ENCODE results near the gene NLRC5. TPM values are rescaled to one million over a fixed set of nuclear protein-coding genes. Genes with fewer than 3 reads are reported as not detected.
A peak's percentile ranks its signal among the peaks of the same experiment; 100 is the strongest.

Gene NLRC5
- total and polyA plus RNA-seq, 9 of the 15 experiments (the other 6 are each of a cell fraction or from before 2014, with no cell fraction given), result 0.59 to 0.71 TPM; not detected in 7

- TF ChIP-seq RBM17 (IDR thresholded peaks at IDR 0.05; ENCODE audit: borderline replicate concordance, low read depth, low read length) (no peak), ZNF76 (CRISPR knock-in tag; IDR thresholded peaks at IDR 0.05; ENCODE audit: borderline replicate concordance) (no peak), TSHZ1 (CRISPR knock-in tag; IDR thresholded peaks at IDR 0.05) (no peak), ZNF253 (CRISPR knock-in tag; conservative IDR thresholded peaks at IDR 0.05) (no peak), MXI1 (IDR thresholded peaks at IDR 0.05; ENCODE audit: low read depth, low read length) (no peak), ZBED1 (IDR thresholded peaks at IDR 0.05) (no peak), EWSR1 (IDR thresholded peaks at IDR 0.05; ENCODE audit: borderline replicate concordance, low read depth, partially characterized antibody) (no peak), POLR2A (conservative IDR thresholded peaks at IDR 0.05) (no peak), TCF7L2 (IDR thresholded peaks at IDR 0.05; ENCODE audit: low read depth, low read length) (0 out of 2 replicates have a peak, but pooled peaks have one; percentile 46), ZNF77 (CRISPR knock-in tag; IDR thresholded peaks at IDR 0.05) (no peak), GATAD2B (IDR thresholded peaks at IDR 0.05; ENCODE audit: borderline replicate concordance) (no peak), ELF2 (CRISPR knock-in tag; IDR thresholded peaks at IDR 0.05) (no peak), STAT6 (CRISPR knock-in tag; IDR thresholded peaks at IDR 0.05) (no peak), L3MBTL2 (IDR thresholded peaks at IDR 0.05) (peak; percentile 88), ZNF444 (CRISPR knock-in tag; IDR thresholded peaks at IDR 0.05) (no peak), CHAMP1 (IDR thresholded peaks at IDR 0.05) (no peak), ZFP36 (IDR thresholded peaks at IDR 0.05; ENCODE audit: low read depth, low read length, partially characterized antibody) (no peak), SRSF7 (optimal IDR thresholded peaks at IDR 0.05; ENCODE audit: low read depth, low read length) (no peak), ZNF561 (CRISPR knock-in tag; conservative IDR thresholded peaks at IDR 0.05) (no peak), ZNF639 (CRISPR knock-in tag; conservative IDR thresholded peaks at IDR 0.05 in 1 of 2, IDR thresholded peaks at IDR 0.05 in 1 of 2) (peak in 1 of 2 experiments; percentile 40; a peak in 1 of 4 replicates), KLF1 (tag; IDR thresholded peaks at IDR 0.05) (no peak)
Observed at GRCh38 chr16:57062329-57062728, 73.0 kb downstream of the NLRC5 start (continued).
